ENCODE results near the gene MBLAC1. TPM values are rescaled to one million over a fixed set of nuclear protein-coding genes. Genes with fewer than 3 reads are reported as not detected.
A peak's percentile ranks its signal among the peaks of the same experiment; 100 is the strongest.

The MBLAC1 gene
- total RNA-seq, 1 experiment from 2014 or later, result 1.9 TPM

DNA sequence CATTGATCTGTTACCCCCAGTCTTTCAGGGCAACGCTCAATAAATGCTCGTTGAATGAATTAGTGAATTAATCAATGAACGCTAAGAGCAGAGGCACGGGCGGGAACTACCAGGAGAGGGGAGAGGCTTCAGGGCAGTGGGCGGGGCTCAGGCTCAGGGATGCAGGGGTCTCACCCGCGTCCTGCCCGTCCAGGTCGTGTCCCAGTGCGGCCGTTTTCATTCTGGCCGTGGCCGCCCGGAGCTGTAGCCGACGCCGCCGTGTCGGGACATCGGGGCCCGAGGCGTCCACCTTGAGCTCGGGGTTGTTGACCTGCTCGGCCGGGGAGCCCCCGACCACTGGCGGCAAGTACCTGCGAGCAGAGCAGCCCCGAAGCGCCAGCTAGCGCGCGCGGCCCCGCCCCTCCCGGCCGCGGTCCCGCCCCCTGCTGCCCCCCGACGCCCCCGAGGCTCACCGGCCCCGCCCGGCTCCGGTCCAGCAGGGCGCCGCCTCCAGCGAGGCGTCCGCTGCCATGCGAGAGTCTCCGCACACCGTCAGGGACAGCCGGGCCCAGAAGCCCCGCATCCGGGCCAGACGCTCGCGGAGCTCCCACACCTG lies 44.4 kb downstream of the MBLAC1 start:
- no peak for DNase-seq
- H3K4me3 ChIP-seq, result no peak overlapping the region

GRCh38 chr7:100171840-100172239 lies 45.1 kb downstream of the MBLAC1 start:
- no peak for DNase-seq
- no peak overlapping the region for H3K4me3 ChIP-seq
- no peaks in the 10 kb centered on the region for H3K36me3 ChIP-seq
- no peaks in the 10 kb centered on the region for H3K27me3 ChIP-seq
- no peaks in the 10 kb centered on the region for H3K9me3 ChIP-seq

More for the DNA sequence above, 44.4 kb downstream of the MBLAC1 start:
- H3K27me3 ChIP-seq, result no peaks in the 10 kb centered on the region
- no peaks in the 10 kb centered on the region for H3K36me3 ChIP-seq
- H3K9me3 ChIP-seq, result no peaks in the 10 kb centered on the region

DNA sequence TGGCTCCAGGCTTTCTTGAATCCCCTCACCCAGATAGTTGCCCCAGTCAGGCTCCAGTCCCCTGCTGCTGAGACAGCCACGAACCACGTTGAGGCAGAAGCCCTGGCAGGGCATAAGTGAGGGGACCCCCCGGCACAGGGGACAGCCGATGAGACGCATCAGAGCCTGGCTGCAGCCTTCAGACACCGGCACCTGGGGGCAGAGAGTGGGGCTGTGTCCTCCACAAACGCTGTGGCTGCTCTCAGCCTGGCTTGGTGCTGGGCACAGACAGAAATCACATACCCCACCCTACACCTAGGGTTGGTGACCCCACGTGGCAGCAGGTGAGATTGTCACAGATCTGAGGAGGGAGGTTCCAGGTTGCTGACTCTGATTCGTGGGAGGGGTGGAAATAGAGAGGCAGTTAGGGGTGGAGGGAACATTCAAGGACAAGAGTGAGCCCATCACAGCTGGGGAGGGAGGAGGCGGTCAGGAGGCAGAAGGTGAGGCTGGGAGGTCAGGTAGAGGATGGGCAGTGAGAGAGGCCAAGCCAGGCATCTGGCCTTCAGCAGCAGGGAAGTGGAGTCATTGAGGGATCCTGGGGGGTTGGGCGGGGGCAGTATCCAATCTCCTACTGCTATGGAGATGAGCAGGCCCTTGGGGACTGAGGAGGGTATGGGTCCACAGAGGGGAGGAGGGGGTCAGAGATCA lies 47.2 kb downstream of the MBLAC1 start:
- no peaks in the 10 kb centered on the region for H3K36me3 ChIP-seq
- DNase-seq, result no peak
- no peak overlapping the region for H3K4me3 ChIP-seq
- H3K27me3 ChIP-seq, result no peaks in the 10 kb centered on the region
- H3K9me3 ChIP-seq, result no peaks in the 10 kb centered on the region

GRCh38 chr7:100174582-100174981 lies 47.8 kb downstream of the MBLAC1 start:
- no peak for DNase-seq
- no peak overlapping the region for H3K4me3 ChIP-seq
- H3K27me3 ChIP-seq, result no peaks in the 10 kb centered on the region
- no peaks in the 10 kb centered on the region for H3K36me3 ChIP-seq
- H3K9me3 ChIP-seq, result no peaks in the 10 kb centered on the region

GRCh38 chr7:100175296-100175935 lies 48.6 kb downstream of the MBLAC1 start:
- no peak for DNase-seq

GRCh38 chr7:100176096-100177044 lies 49.6 kb downstream of the MBLAC1 start:
- Histone ChIP-seq H3K9me3 (no peaks in the 10 kb centered on the region), H3K36me3 (no peaks in the 10 kb centered on the region), H3K4me3 (peak overlapping the region; percentile 52), H3K27me3 (no peaks in the 10 kb centered on the region)
- DNase-seq, result no peak

More at GRCh38 chr7:100175296-100175935, 48.6 kb downstream of the MBLAC1 start:
- Histone ChIP-seq H3K27me3 (no peaks in the 10 kb centered on the region), H3K36me3 (no peaks in the 10 kb centered on the region), H3K9me3 (no peaks in the 10 kb centered on the region), H3K4me3 (no peak overlapping the region)

DNA sequence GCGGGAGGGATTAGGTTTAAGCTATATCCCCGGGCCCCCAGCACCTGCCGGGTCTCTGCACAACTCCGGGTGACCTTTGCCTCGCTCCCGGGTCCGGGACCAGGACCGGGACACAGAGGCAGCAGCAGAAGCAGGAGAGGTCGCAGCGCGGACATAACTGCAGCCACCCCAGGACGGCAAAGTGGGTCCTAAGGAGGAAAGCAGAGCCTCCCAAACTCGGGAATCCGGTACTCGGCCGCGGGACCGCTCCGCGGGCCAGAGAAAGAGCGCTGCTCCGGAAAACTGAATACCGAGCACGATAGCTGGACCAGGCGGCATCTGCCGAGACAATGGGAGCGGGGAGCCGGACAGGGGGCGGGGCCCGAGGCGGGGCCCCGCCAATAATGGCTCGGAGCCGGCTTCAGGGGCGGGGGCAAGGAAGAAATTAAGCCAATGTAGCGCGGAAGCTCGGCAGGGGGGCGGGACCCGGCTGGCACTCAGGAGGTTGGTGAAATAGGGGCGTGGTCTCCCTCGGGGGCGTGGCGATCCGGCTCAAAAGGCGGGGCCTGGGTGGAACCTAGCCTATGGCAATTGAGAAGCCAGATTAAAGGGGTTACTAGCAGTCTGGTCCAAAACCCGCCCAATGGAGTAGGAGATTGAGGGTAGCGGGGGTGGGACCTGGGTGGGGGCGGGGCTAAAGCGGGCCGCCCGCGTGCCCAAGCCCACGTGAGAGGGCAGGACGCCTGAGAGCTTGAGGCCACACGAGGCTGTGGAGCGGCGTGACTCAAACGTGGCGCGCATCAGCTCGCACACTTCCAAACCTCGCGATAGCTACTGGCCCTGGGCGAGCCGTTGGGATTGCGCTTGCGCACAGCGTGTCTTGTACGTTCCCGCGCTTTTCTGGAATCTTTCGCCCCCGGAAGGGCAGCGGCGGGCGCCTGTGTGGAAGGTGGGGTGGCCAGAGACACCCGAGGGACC lies 50.6 kb downstream of the MBLAC1 start, which contains the start of the genes GPC2 and STAG3:
Gene GPC2 (minus strand): TSS at position 337 of the 957 bp plus-strand sequence. CDS start 182 bp downstream, at position 155.
Gene STAG3 (plus strand): TSS at position 874 of the 957 bp plus-strand sequence. CDS start 2,639 bp downstream, outside the sequence.
- no peaks in the 10 kb centered on the region for H3K9me3 ChIP-seq
- H3K36me3 ChIP-seq, result no peaks in the 10 kb centered on the region
- H3K27me3 ChIP-seq, result no peaks in the 10 kb centered on the region
- peak within 1 kb of the TSS; percentile 52 for H3K4me3 ChIP-seq
- DNase-seq, result peak; percentile 87

Other genes starting within 250 kb of the MBLAC1 start
- gene OR2AE1, start 249.9 kb upstream of the MBLAC1 start, total RNA-seq (2014; rRNA removed; shearing (Covaris generic); ENCODE audit: low replicate concordance), result not detected in 2 replicates
- 9.1 and 11.3 TPM in 2 replicates for gene TRIM4, start 207.4 kb upstream of the MBLAC1 start, total RNA-seq (2014; rRNA removed; shearing (Covaris generic); ENCODE audit: low replicate concordance)
- not detected in 2 replicates for gene GJC3, start 197.3 kb upstream of the MBLAC1 start, total RNA-seq (2014; rRNA removed; shearing (Covaris generic); ENCODE audit: low replicate concordance)
- gene AZGP1, start 150.9 kb upstream of the MBLAC1 start, total RNA-seq (2014; rRNA removed; shearing (Covaris generic); ENCODE audit: low replicate concordance), result not detected in 2 replicates
- gene ZKSCAN1, start 111.4 kb upstream of the MBLAC1 start, total RNA-seq (2014; rRNA removed; shearing (Covaris generic); ENCODE audit: low replicate concordance), result 8.6 and 14.5 TPM in 2 replicates
- gene ZSCAN21, start 77.2 kb upstream of the MBLAC1 start, total RNA-seq (2014; rRNA removed; shearing (Covaris generic); ENCODE audit: low replicate concordance), result 3.6 and 6.3 TPM in 2 replicates
- gene ZNF3, start 45.2 kb upstream of the MBLAC1 start, total RNA-seq (2014; rRNA removed; shearing (Covaris generic); ENCODE audit: low replicate concordance), result 11.0 and 39.4 TPM in 2 replicates
- gene COPS6, start 38.0 kb upstream of the MBLAC1 start, total RNA-seq (2014; rRNA removed; shearing (Covaris generic); ENCODE audit: low replicate concordance), result 58.3 and 78.2 TPM in 2 replicates
- 121 and 191 TPM in 2 replicates for gene MCM7, start 25.6 kb upstream of the MBLAC1 start, total RNA-seq (2014; rRNA removed; shearing (Covaris generic); ENCODE audit: low replicate concordance)
- gene AP4M1, start 25.3 kb upstream of the MBLAC1 start, total RNA-seq (2014; rRNA removed; shearing (Covaris generic); ENCODE audit: low replicate concordance), result 16.8 and 28.4 TPM in 2 replicates
- 10.8 and 30.6 TPM in 2 replicates for gene TAF6, start 7.6 kb upstream of the MBLAC1 start, total RNA-seq (2014; rRNA removed; shearing (Covaris generic); ENCODE audit: low replicate concordance)
- gene CNPY4, start 7.3 kb upstream of the MBLAC1 start, total RNA-seq (2014; rRNA removed; shearing (Covaris generic); ENCODE audit: low replicate concordance), result 11.4 and 26.6 TPM in 2 replicates
- 54.8 and 74.5 TPM in 2 replicates for gene LAMTOR4, start 22.0 kb downstream of the MBLAC1 start, total RNA-seq (2014; rRNA removed; shearing (Covaris generic); ENCODE audit: low replicate concordance)
- 0.22 and 3.0 TPM in 2 replicates for gene TRAPPC14, start 31.8 kb downstream of the MBLAC1 start, total RNA-seq (2014; rRNA removed; shearing (Covaris generic); ENCODE audit: low replicate concordance)
- 0.44 TPM in 1 of 2 replicates, not detected in the other for gene GAL3ST4, start 41.6 kb downstream of the MBLAC1 start, total RNA-seq (2014; rRNA removed; shearing (Covaris generic); ENCODE audit: low replicate concordance)
- 0.33 TPM in 1 of 2 replicates, not detected in the other for gene GPC2, start 50.4 kb downstream of the MBLAC1 start, total RNA-seq (2014; rRNA removed; shearing (Covaris generic); ENCODE audit: low replicate concordance)
- gene STAG3, start 51.0 kb downstream of the MBLAC1 start, total RNA-seq (2014; rRNA removed; shearing (Covaris generic); ENCODE audit: low replicate concordance), result 0.13 TPM in 1 of 2 replicates, not detected in the other
- gene PVRIG, start 93.0 kb downstream of the MBLAC1 start, total RNA-seq (2014; rRNA removed; shearing (Covaris generic); ENCODE audit: low replicate concordance), result not detected in 2 replicates
- not detected in 2 replicates for gene SPDYE3, start 180.7 kb downstream of the MBLAC1 start, total RNA-seq (2014; rRNA removed; shearing (Covaris generic); ENCODE audit: low replicate concordance)
- 6.2 and 7.2 TPM in 2 replicates for gene PILRB, start 231.2 kb downstream of the MBLAC1 start, total RNA-seq (2014; rRNA removed; shearing (Covaris generic); ENCODE audit: low replicate concordance)
- not detected in 2 replicates for gene PILRA, start 246.5 kb downstream of the MBLAC1 start, total RNA-seq (2014; rRNA removed; shearing (Covaris generic); ENCODE audit: low replicate concordance)

Data from MG63 (cell line).